Adipocyte (in vitro differentiated cells): ENCODE data around the gene KRT4.

Experiments used
- DNase-seq: peaks from one replicate; pipeline ENCODE4 v3.0.0-alpha.2; 2015; ENCODE audit warnings: low read depth
- H3K27me3 ChIP-seq: replicated peaks from 2 replicates; pipeline ENCODE4 v1.7.0; 2013; ENCODE audit warnings: mild to moderate bottlenecking, low read length, moderate library complexity; ENCODE audit not compliant: control insufficient read depth, insufficient read depth
- H3K36me3 ChIP-seq: 2 replicates; pipeline ENCODE4 v1.7.0; 2013; ENCODE audit warnings: low read length, mild to moderate bottlenecking, moderate library complexity; ENCODE audit not compliant: control insufficient read depth, insufficient read depth, severe bottlenecking
- H3K4me1 ChIP-seq: 2 replicates; pipeline ENCODE4 v1.7.0; 2013; ENCODE audit warnings: mild to moderate bottlenecking, low read length, moderate library complexity; ENCODE audit not compliant: control insufficient read depth, insufficient read depth
- H3K4me3 ChIP-seq: 2 replicates; pipeline ENCODE4 v1.7.0; 2013; ENCODE audit warnings: mild to moderate bottlenecking, low read length, moderate library complexity
- H3K9ac ChIP-seq: 2 replicates; pipeline ENCODE4 v1.7.0; 2013; ENCODE audit warnings: mild to moderate bottlenecking, low read length, moderate library complexity
- H3K9me3 ChIP-seq: 2 replicates; pipeline ENCODE4 v1.7.0; 2013; ENCODE audit warnings: mild to moderate bottlenecking, low read length, moderate library complexity; ENCODE audit not compliant: control insufficient read depth

The KRT4 gene

DNA sequence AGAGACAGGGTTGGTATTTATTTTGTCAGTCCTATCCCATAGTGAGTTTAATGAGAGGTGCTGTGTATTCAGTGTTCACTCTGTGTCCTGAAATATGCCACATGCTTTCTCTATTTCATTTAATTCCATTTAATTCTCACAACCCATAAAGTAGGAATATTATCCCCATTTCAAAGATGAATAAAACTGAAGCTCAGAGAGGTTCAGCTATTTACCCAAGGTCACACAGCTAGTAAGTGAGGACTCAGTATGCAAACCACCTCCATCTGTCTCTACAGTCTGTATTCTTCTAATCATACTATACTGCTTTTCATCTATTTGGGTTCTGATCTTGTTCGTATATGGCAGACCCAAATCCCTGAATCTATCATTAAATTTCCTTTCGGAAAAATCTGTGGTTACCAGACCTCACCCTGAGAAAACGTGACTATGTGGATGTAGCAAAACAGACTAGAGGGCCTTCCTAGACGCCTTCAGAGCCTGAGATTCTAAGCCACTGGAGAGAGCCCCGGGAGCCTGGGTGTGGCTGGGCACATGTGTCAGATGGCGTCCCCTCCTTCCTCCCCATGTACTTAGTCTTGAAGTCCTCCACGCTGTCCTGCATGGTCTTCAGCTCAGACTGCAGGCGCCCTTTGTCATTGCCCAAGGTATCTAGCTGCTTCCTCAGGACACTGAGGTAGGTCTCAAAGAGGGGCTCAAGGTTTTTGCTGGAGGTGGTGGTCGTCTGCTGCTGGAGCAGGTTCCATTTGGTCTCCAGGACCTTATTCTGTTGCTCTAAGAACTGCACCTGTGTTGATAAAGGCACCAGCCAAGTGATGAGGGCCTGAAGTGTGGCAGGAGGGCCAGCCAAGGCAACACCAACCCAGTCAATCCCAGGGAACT, 2.5 kb downstream of the KRT4 start:
- Histone ChIP-seq H3K36me3 (no peaks in the 10 kb centered on the region), H3K4me3 (no peak overlapping the region), H3K9ac (no peak overlapping the region), H3K9me3 (no peaks in the 10 kb centered on the region), H3K4me1 (no peaks in the 10 kb centered on the region), H3K27me3 (peaks cover 61% of the 10 kb centered on the region)
- DNase-seq = no peak

DNA sequence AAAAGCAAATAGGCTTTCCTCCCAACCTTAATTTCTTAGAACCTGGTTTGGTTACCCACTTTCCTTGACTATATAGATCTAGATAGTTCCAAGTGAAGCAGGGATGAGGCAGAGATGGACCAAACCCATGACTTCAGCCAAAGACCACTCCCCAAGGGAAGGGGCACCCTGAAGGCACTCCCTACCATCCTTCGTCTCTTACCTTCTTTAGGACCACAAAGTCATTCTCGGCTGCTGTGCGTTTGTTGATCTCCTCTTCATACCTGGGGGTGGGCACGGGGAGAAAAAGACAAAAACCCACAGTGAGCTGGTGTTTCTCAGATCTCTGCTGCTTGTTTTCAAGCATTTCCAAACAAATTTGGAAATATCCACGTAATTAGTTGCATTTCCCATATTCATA, 3.4 kb downstream of the KRT4 start:
- H3K27me3 ChIP-seq = peaks cover 70% of the 10 kb centered on the region

DNA sequence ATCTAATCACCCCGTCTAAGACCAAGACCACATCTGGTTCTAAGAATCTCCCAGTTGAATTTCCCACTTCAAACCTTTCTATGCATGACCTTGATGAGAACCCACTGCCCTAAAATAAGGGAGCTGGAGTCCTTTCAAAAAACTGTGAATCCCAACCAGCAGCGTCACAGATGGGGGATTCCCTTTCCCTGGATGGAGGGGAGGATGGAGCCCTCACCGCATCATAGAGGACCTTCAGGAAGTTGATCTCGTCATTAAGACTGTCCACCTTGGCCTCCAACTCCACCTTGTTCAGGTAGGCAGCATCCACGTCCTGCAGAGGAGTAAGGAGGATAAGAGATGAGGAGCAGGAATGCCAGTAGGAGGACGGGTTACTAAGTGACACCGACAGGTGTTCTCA, 4.8 kb downstream of the KRT4 start:
- no peaks in the 10 kb centered on the region for H3K9me3 ChIP-seq
- no peak for DNase-seq
- peaks cover 74% of the 10 kb centered on the region for H3K27me3 ChIP-seq
- no peak overlapping the region for H3K4me3 ChIP-seq
- no peak overlapping the region for H3K9ac ChIP-seq
- H3K4me1 ChIP-seq = no peaks in the 10 kb centered on the region
- no peaks in the 10 kb centered on the region for H3K36me3 ChIP-seq

More for the DNA sequence above, 3.4 kb downstream of the KRT4 start:
- DNase-seq = no peak
- Histone ChIP-seq H3K36me3 (no peaks in the 10 kb centered on the region), H3K9me3 (no peaks in the 10 kb centered on the region), H3K4me3 (no peak overlapping the region), H3K4me1 (no peaks in the 10 kb centered on the region), H3K9ac (no peak overlapping the region)

DNA sequence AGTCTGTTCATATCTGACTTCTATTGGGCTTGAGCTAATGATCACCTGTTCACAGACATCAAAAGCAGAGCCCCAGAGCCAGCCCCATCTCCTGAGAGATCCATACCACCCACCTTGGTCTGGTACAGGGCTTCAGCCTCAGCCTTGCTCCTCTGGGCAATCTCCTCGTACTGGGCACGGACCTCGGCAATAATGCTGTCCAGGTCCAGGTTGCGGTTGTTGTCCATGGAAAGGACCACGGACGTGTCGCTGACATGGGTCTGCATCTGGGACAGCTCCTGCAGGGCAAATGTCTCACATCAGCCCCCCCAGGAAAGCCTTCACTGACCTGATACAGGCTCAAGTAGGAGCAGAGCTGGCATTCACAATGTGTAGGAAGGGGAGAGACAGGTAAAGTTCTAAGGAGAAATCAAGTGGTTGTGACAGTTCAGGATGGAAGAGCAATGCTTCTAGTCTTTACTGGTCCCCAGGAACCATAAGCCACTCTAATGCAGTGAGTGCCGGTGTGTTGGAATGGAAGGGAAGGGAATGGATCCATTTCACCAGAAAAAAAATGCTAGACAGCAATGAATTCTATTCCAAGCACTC, 5.2 kb downstream of the KRT4 start:
- DNase-seq = no peak
- H3K4me3 ChIP-seq = no peak overlapping the region
- H3K4me1 ChIP-seq = no peaks in the 10 kb centered on the region
- no peaks in the 10 kb centered on the region for H3K9me3 ChIP-seq
- no peak overlapping the region for H3K9ac ChIP-seq
- H3K36me3 ChIP-seq = no peaks in the 10 kb centered on the region
- H3K27me3 ChIP-seq = peaks cover 73% of the 10 kb centered on the region

- Histone ChIP-seq H3K9me3 (no peaks in the 10 kb centered on the region), H3K36me3 (no peaks in the 10 kb centered on the region), H3K4me1 (no peaks in the 10 kb centered on the region), H3K4me3 (no peak overlapping the region), H3K9ac (no peak overlapping the region), H3K27me3 (peaks cover 76% of the 10 kb centered on the region)
- DNase-seq = no peak
Observed at GRCh38 chr12:52807544-52808470, 6.1 kb downstream of the KRT4 start.

DNA sequence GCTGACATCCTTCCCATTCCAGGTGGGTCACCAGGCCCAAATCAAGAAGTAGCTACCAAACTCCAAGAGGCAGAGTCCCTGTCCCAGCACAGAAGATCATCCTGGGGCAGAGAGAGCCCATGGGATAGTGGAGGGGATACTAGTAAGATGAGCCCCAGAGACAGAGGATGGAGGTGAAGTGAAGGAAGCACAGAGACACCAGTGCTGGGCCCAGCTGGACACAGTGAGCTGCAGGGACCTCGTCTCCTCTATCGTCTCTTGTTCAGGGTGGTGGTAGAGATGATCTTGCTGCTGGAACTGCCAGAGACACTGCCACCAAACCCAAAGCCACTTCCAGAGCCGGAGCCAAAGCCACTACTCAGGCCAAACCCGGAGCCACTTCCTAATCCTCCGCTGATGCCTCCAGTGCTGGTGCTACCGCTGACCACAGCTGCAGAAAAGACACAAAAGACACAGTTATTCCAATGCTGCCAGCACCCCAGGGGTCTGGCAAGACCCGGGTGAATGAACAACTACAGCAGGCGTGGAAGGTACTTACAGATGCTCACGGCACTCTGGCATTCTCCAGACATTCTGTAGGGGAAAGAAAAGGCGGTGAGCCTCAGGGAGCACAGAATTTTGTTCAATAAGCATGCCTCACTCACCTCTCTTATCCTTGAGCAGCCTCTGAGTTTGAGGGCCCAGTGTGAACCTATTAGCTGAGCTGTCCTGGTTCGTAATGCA, 6.9 kb downstream of the KRT4 start:
- Histone ChIP-seq H3K27me3 (peaks cover 68% of the 10 kb centered on the region), H3K36me3 (no peaks in the 10 kb centered on the region), H3K4me1 (no peaks in the 10 kb centered on the region), H3K9me3 (no peaks in the 10 kb centered on the region), H3K4me3 (no peak overlapping the region), H3K9ac (no peak overlapping the region)
- no peak for DNase-seq

- Histone ChIP-seq H3K4me3 (no peak overlapping the region), H3K9ac (no peak overlapping the region), H3K4me1 (no peaks in the 10 kb centered on the region), H3K36me3 (no peaks in the 10 kb centered on the region), H3K27me3 (peaks cover 61% of the 10 kb centered on the region), H3K9me3 (no peaks in the 10 kb centered on the region)
- DNase-seq = no peak
Observed at GRCh38 chr12:52806169-52806811, 7.6 kb downstream of the KRT4 start.

- H3K9me3 ChIP-seq = no peaks in the 10 kb centered on the region
- H3K4me1 ChIP-seq = no peaks in the 10 kb centered on the region
Observed at GRCh38 chr12:52805739-52806138, 8.2 kb downstream of the KRT4 start.

GRCh38 chr12:52805000-52805399, 8.9 kb downstream of the KRT4 start:
- H3K36me3 ChIP-seq = no peaks in the 10 kb centered on the region
- no peaks in the 10 kb centered on the region for H3K4me1 ChIP-seq
- no peak overlapping the region for H3K9ac ChIP-seq
- no peaks in the 10 kb centered on the region for H3K9me3 ChIP-seq
- no peak for DNase-seq
- H3K27me3 ChIP-seq = peaks cover 51% of the 10 kb centered on the region
- no peak overlapping the region for H3K4me3 ChIP-seq

More at GRCh38 chr12:52805739-52806138, 8.2 kb downstream of the KRT4 start:
- H3K36me3 ChIP-seq = no peaks in the 10 kb centered on the region
- DNase-seq = no peak
- no peak overlapping the region for H3K4me3 ChIP-seq
- peaks cover 56% of the 10 kb centered on the region for H3K27me3 ChIP-seq
- H3K9ac ChIP-seq = no peak overlapping the region

GRCh38 chr12:52802442-52802841, 11.5 kb downstream of the KRT4 start:
- H3K4me1 ChIP-seq = no peaks in the 10 kb centered on the region
- no peaks in the 10 kb centered on the region for H3K9me3 ChIP-seq
- DNase-seq = no peak
- no peak overlapping the region for H3K9ac ChIP-seq
- peaks cover 30% of the 10 kb centered on the region for H3K27me3 ChIP-seq
- no peaks in the 10 kb centered on the region for H3K36me3 ChIP-seq
- H3K4me3 ChIP-seq = no peak overlapping the region
